GM19438 (cell line): Measurements from ENCODE around the gene PITPNM1.

Experiments
- ATAC-seq: cut with Tn5 transposase; IDR thresholded peaks from one replicate; pipeline ENCODE4 v1.9.1; 2021; ENCODE audit warnings: low read depth; ENCODE audit not compliant: unreplicated experiment

The PITPNM1 gene

DNA sequence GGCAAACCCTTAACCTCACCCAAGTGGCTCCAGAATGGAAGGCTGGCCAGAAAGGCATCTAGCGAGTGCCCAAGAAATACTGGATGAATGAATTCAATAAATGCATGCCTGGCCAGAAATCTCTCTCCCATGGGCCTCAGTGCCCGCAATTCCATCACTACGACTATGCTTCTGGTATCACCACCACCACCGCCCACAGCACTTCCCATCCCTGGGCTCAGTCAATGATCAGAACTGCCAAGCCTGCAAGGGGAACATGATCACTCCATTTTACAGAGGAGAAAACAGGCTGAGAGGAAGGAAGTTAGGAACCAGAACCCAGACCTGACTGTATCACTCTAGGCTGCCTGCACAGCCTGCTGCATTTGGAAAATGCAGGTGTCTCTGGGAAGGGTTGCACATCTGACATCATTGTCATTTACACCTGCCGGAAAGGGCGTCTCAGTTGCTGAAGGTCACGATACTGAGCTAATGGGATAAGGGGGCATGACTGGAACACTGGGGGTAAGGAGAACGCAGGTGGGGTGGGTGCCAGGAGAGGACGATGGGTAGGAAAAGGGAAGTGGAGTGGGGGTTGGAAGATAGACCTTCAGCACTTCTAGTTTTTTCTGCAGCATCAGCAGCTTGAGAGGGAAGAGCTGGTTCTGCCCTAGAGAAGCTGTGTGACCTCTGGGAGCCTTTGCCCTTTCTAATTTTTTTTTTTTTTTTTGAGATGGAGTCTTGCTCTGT lies 55.9 kb downstream of the PITPNM1 start:
- ATAC-seq: no peak

- no peak for ATAC-seq
Observed at GRCh38 chr11:67448220-67448609, 56.9 kb downstream of the PITPNM1 start.

DNA sequence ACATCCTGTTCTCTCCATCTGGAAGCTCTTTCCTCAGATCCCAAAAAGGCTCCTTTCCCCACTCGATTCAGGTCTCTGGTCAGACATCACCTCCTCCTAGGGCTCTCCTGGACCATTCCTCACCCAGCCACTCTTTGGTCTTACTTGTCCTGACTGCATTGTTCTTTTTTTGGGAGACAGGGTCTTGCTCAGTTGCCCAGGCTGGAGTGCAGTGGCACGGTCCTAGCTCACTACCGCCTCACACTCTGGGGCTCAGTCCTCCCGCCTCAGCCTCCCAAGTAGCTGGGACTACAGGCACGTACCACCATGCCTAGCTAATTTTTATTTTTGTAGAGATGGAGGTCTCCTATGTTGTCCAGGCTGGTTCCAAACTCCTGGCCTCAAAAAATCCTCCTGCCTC lies 59.6 kb downstream of the PITPNM1 start:
- ATAC-seq: no peak

DNA sequence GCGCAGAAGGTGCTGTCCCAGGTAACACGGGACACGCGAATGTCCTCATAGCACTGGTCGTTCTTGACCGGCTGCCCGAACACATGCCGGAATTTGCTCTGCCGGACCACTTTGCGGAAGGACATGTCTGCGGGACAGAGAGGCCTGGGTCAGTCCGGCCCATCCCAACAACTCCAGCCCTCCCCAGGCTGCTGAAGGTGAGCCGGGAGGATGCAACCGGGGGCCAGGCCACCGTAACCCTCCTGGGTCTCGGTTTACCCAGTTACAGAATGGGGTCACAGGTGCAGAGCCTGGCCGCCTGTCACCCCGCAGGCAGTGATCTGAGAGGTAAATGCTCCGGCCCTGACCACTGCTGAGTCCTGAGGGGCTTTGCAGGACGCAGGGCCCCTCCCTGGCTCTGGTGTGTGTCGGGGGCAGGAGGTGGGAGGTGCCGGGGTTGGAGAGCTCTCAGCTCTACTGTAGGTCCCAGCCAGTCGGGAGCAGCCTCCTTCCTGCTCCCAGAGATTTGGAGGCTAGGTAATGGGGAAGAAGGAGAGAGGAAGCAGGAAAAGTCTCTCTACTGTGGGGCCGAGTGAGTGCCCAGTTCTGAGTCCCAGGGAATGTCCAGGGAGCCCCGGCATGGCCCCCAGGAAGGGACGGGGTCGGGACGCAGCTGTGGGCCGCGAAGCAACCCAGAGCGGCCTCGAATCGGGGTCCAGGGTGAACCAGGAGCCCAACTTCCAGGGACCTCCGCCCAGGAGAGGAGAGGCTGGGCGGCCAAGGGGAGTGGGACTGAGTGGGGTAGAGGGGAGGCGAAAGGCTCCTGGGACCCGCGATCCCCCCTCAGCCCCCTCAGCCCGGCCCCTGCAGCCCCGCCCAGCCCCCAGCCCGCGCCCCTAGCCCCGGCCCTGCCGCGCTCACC lies 62.4 kb downstream of the PITPNM1 start:
- no peak for ATAC-seq
